Upper lobe of right lung (tissue), 1 donor: ENCODE measurements around the gene SLC15A4. TPM values are rescaled to one million over a fixed set of nuclear protein-coding genes. Genes with fewer than 3 reads are reported as not detected.
A peak's percentile ranks its signal among the peaks of the same experiment; 100 is the strongest.
"Not testable (repeated sequence)": the region's sequence is repeated elsewhere in the genome, so short reads cannot be mapped to it uniquely, and the experiment has no call there.

Experiments used
- ATAC-seq: fragments of 200-7000 bp; cut with Tn5 transposase; one replicate; pipeline ENCODE4 v1.9.1; 2020; ENCODE audit warnings: mild to moderate bottlenecking, moderate library complexity
- DNase-seq: peaks from one replicate; pipeline ENCODE4 v3.0.0-alpha.2; 2020
- H3K27ac ChIP-seq: fragments of 200-600 bp; one replicate; pipeline ENCODE4 v1.8.0; 2022
- H3K27me3 ChIP-seq: fragments of 200-600 bp; one replicate; pipeline ENCODE4 v1.8.0; 2022; ENCODE audit warnings: mild to moderate bottlenecking
- H3K36me3 ChIP-seq: fragments of 200-600 bp; one replicate; pipeline ENCODE4 v1.8.0; 2022
- H3K4me1 ChIP-seq: fragments of 200-600 bp; one replicate; pipeline ENCODE4 v1.8.0; 2022
- H3K4me3 ChIP-seq: fragments of 200-600 bp; one replicate; pipeline ENCODE4 v1.8.0; 2022; ENCODE audit warnings: mild to moderate bottlenecking
- H3K9me3 ChIP-seq: fragments of 200-600 bp; one replicate; pipeline ENCODE4 v1.8.0; 2022
- CTCF ChIP-seq: fragments of 200-600 bp; IDR thresholded peaks from one replicate; pipeline ENCODE4 v1.8.0; 2022; ENCODE audit warnings: antibody characterized with exemption
- intact Hi-C: fragments of 100-400 bp; cut with DNase I; formaldehyde crosslinking; loops from one replicate; pipeline ENCODE4 v1.11.0; 2022
- total RNA-seq: library from RNA; stranded (reverse); fragmentation: NEBNext Ultra II Directional; extraction: Animal tissue kit (Norgen Biotek cat#: 25700); gene quantifications from one replicate; pipeline ENCODE4 v1.2.1, GENCODE V29; 2021
- donor health status: DM: no; HTN: yes; CAD: no; lungs with severe emphysema.

Gene SLC15A4
- total RNA-seq, 1 donor from 2014 or later = 31.3 TPM

- Histone ChIP-seq H3K9me3 (no peaks in the 10 kb centered on the region), H3K4me1 (no peaks in the 10 kb centered on the region), H3K27me3 (peaks cover 31% of the 10 kb centered on the region), H3K27ac (no peak overlapping the region), H3K4me3 (no peak overlapping the region), H3K36me3 (no peaks in the 10 kb centered on the region)
- TF ChIP-seq CTCF = no peak
- ATAC-seq = no peak
- intact Hi-C loops = no loop called here
- no peak for DNase-seq
Observed at GRCh38 chr12:128856035-128856790, 32.5 kb upstream of the SLC15A4 start.

GRCh38 chr12:128853600-128854197 is 29.9 kb upstream of the SLC15A4 start:
- H3K27me3 ChIP-seq = peaks cover 33% of the 10 kb centered on the region
- DNase-seq (no peak), ATAC-seq (peak; percentile 32)
- no peak overlapping the region for H3K27ac ChIP-seq
- H3K9me3 ChIP-seq = no peaks in the 10 kb centered on the region
- peak overlapping the region; percentile 29 for H3K4me3 ChIP-seq
- TF ChIP-seq CTCF = no peak
- intact Hi-C loops = no loop called here
- H3K4me1 ChIP-seq = no peaks in the 10 kb centered on the region
- H3K36me3 ChIP-seq = no peaks in the 10 kb centered on the region

GRCh38 chr12:128852885-128853599 is 29.3 kb upstream of the SLC15A4 start, which contains the start of gene GLT1D1:
GLT1D1 (plus strand) TSS chr12:128853478; CDS start chr12:128853582, 104 bp downstream.
- no peaks in the 10 kb centered on the region for H3K4me1 ChIP-seq
- no peaks in the 10 kb centered on the region for H3K36me3 ChIP-seq
- H3K4me3 ChIP-seq = peak within 1 kb of the TSS; percentile 29
- no peak for DNase-seq
- H3K27me3 ChIP-seq = peaks cover 33% of the 10 kb centered on the region
- no peak within 1 kb of the TSS for H3K27ac ChIP-seq
- TF ChIP-seq CTCF = no peak
- ATAC-seq = peak; percentile 13
- intact Hi-C loops = no loop called here
- H3K9me3 ChIP-seq = no peaks in the 10 kb centered on the region

- H3K27me3 ChIP-seq = peaks cover 33% of the 10 kb centered on the region
- no peaks in the 10 kb centered on the region for H3K4me1 ChIP-seq
- intact Hi-C loops = no loop called here
- H3K36me3 ChIP-seq = no peaks in the 10 kb centered on the region
- H3K27ac ChIP-seq = no peak overlapping the region
- ATAC-seq (no peak), DNase-seq (no peak)
- no peaks in the 10 kb centered on the region for H3K9me3 ChIP-seq
- H3K4me3 ChIP-seq = no peak overlapping the region
- no peak for TF ChIP-seq CTCF
Observed at GRCh38 chr12:128852026-128852698, 28.4 kb upstream of the SLC15A4 start.

GRCh38 chr12:128851429-128851828 is 27.7 kb upstream of the SLC15A4 start:
- H3K9me3 ChIP-seq, H3K27ac ChIP-seq, DNase-seq, intact Hi-C loops, H3K36me3 ChIP-seq, H3K4me1 ChIP-seq, H3K4me3 ChIP-seq, ATAC-seq: not testable (repeated sequence)
- H3K27me3 ChIP-seq = peaks cover 33% of the 10 kb centered on the region
